ENCODE results near the gene FXR2. TPM values are rescaled to one million over a fixed set of nuclear protein-coding genes. Genes with fewer than 3 reads are reported as not detected.

The FXR2 gene
- total RNA-seq, 1 experiment from 2014 or later = 60.7 TPM

- no peak for DNase-seq (ENCODE audit: unreplicated experiment)
- Mint-ChIP-seq H3K4me3 (ENCODE audit: unreplicated experiment) (no peak overlapping the region), H3K27me3 (ENCODE audit: insufficient read depth, unreplicated experiment) (peaks cover 14% of the 10 kb centered on the region), H3K4me1 (ENCODE audit: insufficient read depth, unreplicated experiment) (no peaks in the 10 kb centered on the region), H3K9me3 (ENCODE audit: unreplicated experiment) (no peaks in the 10 kb centered on the region), H3K27ac (ENCODE audit: low read depth, unreplicated experiment) (no peak overlapping the region), H3K36me3 (ENCODE audit: insufficient read depth, unreplicated experiment) (no peaks in the 10 kb centered on the region)
- no TSS peak for BruUV-seq (replicated peaks)
- CTCF ChIA-PET = interaction anchor here (0.7 to 3.6 kb wide), 2 partner anchors 15 to 27 kb away, joined by 3 to 14 read pairs; no protein-coding TSS in a partner anchor
- intact Hi-C loops (cut with micrococcal nuclease) = no loop called here
- no peak for TF ChIP-seq CTCF (IDR thresholded peaks at IDR 0.05; ENCODE audit: unreplicated experiment)
- POLR2A ChIA-PET = interaction anchor here (0.6 to 1.2 kb wide), 4 partner anchors 13 to 195 kb away, joined by 3 to 4 read pairs (median 3); no protein-coding TSS in a partner anchor
These were observed 69.8 kb downstream of the FXR2 start for GRCh38 chr17:7544911-7545310.

Other genes starting within 250 kb of the FXR2 start
- 6.4 and 8.0 TPM in 2 replicates for gene TNK1, start 233.8 kb downstream of the FXR2 start, total RNA-seq (2022)
- gene PLSCR3, start 220.4 kb downstream of the FXR2 start, total RNA-seq (2022) = 53.8 and 59.0 TPM in 2 replicates
- 35.2 and 42.9 TPM in 2 replicates for gene TMEM256, start 210.8 kb downstream of the FXR2 start, total RNA-seq (2022)
- 6.7 and 9.0 TPM in 2 replicates for gene NLGN2, start 207.1 kb downstream of the FXR2 start, total RNA-seq (2022)
- gene SPEM1, start 194.6 kb downstream of the FXR2 start, total RNA-seq (2022) = not detected in 2 replicates
- gene SPEM2, start 189.3 kb downstream of the FXR2 start, total RNA-seq (2022) = not detected in 2 replicates
- not detected in 2 replicates for gene SPEM3, start 186.0 kb downstream of the FXR2 start, total RNA-seq (2022)
- 6.1 and 6.3 TPM in 2 replicates for gene TMEM102, start 179.5 kb downstream of the FXR2 start, total RNA-seq (2022)
- gene FGF11, start 175.4 kb downstream of the FXR2 start, total RNA-seq (2022) = 0.84 and 2.1 TPM in 2 replicates
- 3.3 and 7.8 TPM in 2 replicates for gene CHRNB1, start 169.8 kb downstream of the FXR2 start, total RNA-seq (2022)
- 26.3 and 29.1 TPM in 2 replicates for gene ZBTB4, start 135.3 kb downstream of the FXR2 start, total RNA-seq (2022)
- gene SLC35G6, start 133.5 kb downstream of the FXR2 start, total RNA-seq (2022) = not detected in 2 replicates
- 89.6 and 107 TPM in 2 replicates for gene POLR2A, start 130.5 kb downstream of the FXR2 start, total RNA-seq (2022)
- 3.5 and 3.9 TPM in 2 replicates for gene TNFSF12, start 65.8 kb downstream of the FXR2 start, total RNA-seq (2022)
- gene TNFSF13, start 56.1 kb downstream of the FXR2 start, total RNA-seq (2022) = 6.3 and 10.8 TPM in 2 replicates
- gene SENP3, start 53.0 kb downstream of the FXR2 start, total RNA-seq (2022) = 66.9 and 67.3 TPM in 2 replicates
- gene CD68, start 35.3 kb downstream of the FXR2 start, total RNA-seq (2022) = 6.9 and 10.6 TPM in 2 replicates
- 52.0 and 56.5 TPM in 2 replicates for gene MPDU1, start 31.0 kb downstream of the FXR2 start, total RNA-seq (2022)
- gene SOX15, start 24.8 kb downstream of the FXR2 start, total RNA-seq (2022) = 32.6 and 34.4 TPM in 2 replicates
- gene SAT2, start 12.9 kb upstream of the FXR2 start, total RNA-seq (2022) = 66.8 and 82.7 TPM in 2 replicates
- gene SHBG, start 15.2 kb upstream of the FXR2 start, total RNA-seq (2022) = 0.35 and 1.1 TPM in 2 replicates
- not detected in 2 replicates for gene ATP1B2, start 36.0 kb upstream of the FXR2 start, total RNA-seq (2022)
- 131 and 181 TPM in 2 replicates for gene TP53, start 72.6 kb upstream of the FXR2 start, total RNA-seq (2022)
- 10.7 and 11.7 TPM in 2 replicates for gene WRAP53, start 73.6 kb upstream of the FXR2 start, total RNA-seq (2022)
- gene EFNB3, start 90.3 kb upstream of the FXR2 start, total RNA-seq (2022) = 1.3 and 1.4 TPM in 2 replicates
- gene DNAH2, start 102.8 kb upstream of the FXR2 start, total RNA-seq (2022) = 0.05 and 0.12 TPM in 2 replicates
- gene KDM6B, start 219.3 kb upstream of the FXR2 start, total RNA-seq (2022) = 37.9 and 39.8 TPM in 2 replicates
- gene TMEM88, start 240.2 kb upstream of the FXR2 start, total RNA-seq (2022) = 3.5 and 4.4 TPM in 2 replicates
- gene NAA38, start 242.7 kb upstream of the FXR2 start, total RNA-seq (2022) = 70.2 and 83.4 TPM in 2 replicates
- gene CYB5D1, start 243.1 kb upstream of the FXR2 start, total RNA-seq (2022) = 23.1 and 23.2 TPM in 2 replicates

Data from MCF 10A (cell line).